ENCODE data around the gene RIPK3.
A peak's percentile ranks its signal among the peaks of the same experiment; 100 is the strongest.

RIPK3 gene

DNA sequence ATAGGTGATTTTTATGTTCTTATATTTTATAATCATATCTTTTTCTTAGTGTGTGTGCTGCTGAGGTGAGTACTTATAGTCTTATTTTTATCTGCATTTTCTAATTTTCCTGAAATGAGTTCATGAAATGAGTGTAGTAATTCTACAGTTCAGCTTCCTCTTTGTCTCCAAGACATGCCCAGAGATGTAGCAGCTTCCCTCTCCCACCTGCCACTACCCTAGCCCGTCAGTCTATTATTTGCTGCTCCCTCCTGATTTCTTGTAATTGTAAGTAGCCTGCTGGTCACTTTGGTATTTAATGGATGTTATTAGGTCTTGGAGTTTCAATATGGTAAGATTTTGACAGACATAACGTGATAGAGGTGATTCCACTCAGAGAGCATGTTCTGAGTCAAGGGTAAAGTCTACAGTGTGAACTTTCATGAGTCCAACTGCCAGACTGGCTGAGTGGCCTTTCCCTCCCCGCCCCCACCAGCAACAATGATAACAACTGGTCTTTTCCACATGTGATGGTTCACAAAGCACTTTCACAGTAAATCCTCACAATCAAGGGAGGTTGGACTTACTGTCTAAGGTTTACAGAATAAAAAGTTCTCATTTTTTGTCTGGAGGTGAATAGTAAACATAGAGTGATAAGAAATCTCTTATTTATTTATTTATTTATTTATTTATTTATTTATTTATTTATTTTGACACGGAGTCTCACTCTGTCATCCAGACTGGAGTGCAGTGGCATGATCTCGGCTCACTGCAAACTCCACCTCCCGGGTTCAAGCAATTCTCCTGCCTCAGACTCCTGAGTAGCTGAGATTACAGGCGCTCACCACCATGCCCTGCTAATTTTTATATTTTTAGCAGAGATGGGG is 4.2 kb upstream of the RIPK3 start:
- DNase-seq (ENCODE audit: low read depth in 3 of 3): no peak

GRCh38 chr14:24342889-24343288 is 3.1 kb upstream of the RIPK3 start:
- DNase-seq (ENCODE audit: low read depth in 3 of 3): no peak

DNA sequence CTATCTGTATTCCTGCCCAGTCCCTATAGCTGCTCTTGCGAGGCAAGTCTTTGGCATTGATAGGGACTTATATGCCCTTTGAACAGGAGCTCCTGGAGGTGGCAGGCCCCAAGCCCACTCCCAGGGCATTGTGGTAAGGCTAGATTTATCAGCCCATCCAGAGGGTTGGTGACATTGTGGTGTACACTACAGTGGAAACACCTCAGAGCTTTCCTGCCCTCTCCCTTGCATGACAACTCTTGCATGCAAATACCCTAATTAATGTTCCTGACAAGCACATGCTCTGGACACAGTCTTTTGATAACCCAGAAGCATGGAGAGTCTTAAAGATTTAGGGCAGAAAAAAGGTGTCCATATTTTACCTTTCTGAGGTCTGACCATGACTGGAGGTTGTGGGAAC is 815 bp upstream of the RIPK3 start:
- no peak for DNase-seq (ENCODE audit: low read depth in 3 of 3)

DNA sequence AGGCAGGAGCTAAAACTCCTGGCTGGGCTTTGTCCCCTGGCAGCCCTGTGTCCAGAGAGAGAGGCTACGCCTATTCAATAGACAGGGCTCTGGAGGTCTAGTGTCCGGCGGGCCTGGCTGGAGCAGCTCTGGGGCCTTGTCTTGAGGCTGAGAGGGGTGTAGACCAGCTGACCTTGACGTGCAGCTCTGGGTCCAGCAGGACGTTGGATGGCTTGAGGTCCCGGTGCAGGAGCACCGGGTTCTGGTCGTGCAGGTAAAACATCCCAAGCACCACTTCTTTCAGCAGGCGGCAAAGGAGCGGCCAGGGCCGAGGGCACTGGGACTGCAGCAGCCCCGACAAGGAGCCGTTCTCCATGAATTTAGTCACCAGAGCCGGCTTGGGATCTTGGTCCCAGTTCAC is 948 bp downstream of the RIPK3 start:
- no peak for DNase-seq (ENCODE audit: low read depth in 3 of 3)

- no peak for DNase-seq (ENCODE audit: low read depth in 3 of 3)
Measured at GRCh38 chr14:24337824-24338175, 2.0 kb downstream of the RIPK3 start.

DNA sequence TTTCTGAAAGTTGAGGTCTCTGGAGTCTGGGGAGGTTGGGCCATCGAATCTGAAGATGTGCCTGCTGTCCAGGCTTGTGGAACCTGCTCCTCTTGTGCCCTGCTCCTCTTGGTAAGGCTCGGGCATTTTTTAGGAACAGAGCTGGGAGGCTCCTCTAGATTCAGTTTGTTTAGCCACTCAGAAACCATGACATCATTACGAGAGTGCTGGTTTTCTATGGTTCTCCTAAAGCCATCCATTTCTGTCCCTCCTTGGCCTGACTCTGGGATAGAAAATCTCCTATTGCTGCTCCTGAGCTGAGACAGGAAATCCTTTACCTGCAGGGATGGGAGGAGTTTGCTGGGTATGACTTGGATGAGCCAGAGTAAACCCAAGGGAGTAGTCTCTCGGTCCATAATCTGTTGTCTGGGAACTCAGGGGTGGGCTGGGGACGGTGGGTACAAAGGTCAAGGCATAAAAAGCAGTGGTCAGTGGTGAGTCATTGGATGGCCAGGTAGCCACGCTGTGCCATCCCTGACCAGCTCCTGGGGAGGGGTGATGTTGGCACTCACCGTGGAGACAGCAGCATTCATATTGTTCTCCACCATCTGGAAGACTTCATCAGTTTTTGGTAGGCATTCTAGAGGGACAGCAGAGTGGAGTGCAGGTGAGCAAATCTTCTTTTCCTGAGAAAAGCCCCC is 2.5 kb downstream of the RIPK3 start:
- no peak for DNase-seq (ENCODE audit: low read depth in 3 of 3)

- no peak for DNase-seq (ENCODE audit: low read depth in 3 of 3)
Measured at GRCh38 chr14:24335461-24336171, 4.2 kb downstream of the RIPK3 start.

- DNase-seq (ENCODE audit: low read depth in 3 of 3): no peak
Measured at GRCh38 chr14:24334431-24335291, 5.1 kb downstream of the RIPK3 start, which contains the start of gene ADCY4. TSS of gene ADCY4 (minus strand) at chr14:24335071. CDS start at chr14:24334652, 419 bp downstream.

GRCh38 chr14:24332268-24332993 is 7.4 kb downstream of the RIPK3 start:
- DNase-seq (ENCODE audit: low read depth in 3 of 3): peak; percentile 62 to 79 (median 72)

DNA sequence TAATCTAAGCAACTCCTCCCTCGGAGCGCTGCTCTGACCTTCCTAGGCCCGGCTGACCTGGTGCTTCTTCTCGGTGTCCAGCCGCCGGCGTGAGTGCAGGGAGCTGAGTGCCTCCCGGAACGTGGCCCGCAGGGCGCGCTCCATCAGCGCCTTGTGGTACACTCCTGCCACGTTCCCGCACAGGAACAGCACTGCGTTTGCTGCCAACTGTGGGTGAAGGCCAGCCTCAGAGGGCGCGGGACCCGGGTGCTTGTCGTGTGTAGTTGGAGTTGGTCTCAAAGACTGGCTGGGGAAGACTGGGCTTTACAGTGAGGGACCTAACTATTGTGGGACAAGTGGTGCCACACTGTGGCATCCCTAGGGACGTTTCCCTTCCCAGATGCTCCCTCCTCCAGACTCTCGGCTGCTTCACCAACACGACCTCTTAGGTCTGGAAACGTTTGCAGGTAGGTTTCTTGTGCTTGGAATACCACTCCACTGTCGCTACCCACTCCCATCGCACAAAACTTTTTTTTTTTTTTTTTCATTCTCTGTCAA is 8.0 kb downstream of the RIPK3 start:
- DNase-seq (ENCODE audit: low read depth in 3 of 3): no peak

- DNase-seq (ENCODE audit: low read depth in 3 of 3): no peak
Measured at GRCh38 chr14:24330973-24331674, 8.7 kb downstream of the RIPK3 start.

DNA sequence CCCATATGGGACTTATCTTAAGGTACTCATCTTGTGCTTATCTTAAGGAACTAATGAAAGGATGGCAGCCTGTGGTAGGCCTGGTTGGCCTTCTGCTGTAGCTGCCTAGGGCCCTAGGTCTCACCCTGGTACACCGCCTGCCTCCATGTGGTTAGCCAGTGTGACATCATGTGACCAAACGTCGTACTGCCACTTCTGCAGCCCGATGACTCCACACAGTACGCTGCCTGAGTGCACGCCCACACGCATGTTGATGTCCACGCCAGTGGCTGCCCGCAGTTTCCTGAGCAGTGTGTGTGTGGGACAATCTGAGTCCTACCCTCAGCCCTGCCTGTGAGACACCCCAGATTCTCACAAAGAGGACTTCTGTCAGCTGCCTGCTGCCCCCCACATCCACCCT is 10.1 kb downstream of the RIPK3 start:
- peak in 1 of 3 experiments; percentile 36 for DNase-seq (ENCODE audit: low read depth in 3 of 3)

DNA sequence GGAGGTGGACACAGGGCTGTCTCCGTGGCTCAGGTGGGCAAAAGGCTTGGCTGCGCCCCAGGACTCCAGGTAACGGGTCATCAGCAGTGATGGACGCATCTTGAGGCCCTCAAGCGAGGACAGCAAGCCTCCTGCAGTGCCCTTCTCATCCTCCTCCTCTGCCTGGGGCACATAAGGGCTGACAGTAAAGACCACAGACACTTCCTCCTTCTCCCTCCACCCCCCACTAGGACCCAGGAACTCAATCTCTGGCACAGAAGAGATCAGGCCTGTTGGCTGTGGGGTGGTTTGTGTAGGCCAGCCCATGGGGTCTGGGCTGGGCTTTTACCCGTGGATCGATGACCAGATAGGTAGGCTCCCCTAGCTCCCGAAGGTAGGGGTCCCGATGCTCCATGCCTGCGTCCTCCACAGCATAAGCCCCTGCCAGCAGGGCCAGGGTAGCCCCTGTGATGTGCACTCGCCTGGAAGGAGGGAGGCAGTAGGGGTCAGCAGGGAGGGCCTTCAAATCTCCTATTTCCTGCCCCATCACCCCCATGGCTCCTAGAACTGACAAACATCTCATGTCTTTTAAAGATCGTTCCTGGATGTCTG is 10.6 kb downstream of the RIPK3 start:
- DNase-seq (ENCODE audit: low read depth in 3 of 3): no peak

GRCh38 chr14:24327914-24328313 is 11.9 kb downstream of the RIPK3 start:
- peak in 1 of 3 experiments; percentile 28 for DNase-seq (ENCODE audit: low read depth in 3 of 3)

DNA sequence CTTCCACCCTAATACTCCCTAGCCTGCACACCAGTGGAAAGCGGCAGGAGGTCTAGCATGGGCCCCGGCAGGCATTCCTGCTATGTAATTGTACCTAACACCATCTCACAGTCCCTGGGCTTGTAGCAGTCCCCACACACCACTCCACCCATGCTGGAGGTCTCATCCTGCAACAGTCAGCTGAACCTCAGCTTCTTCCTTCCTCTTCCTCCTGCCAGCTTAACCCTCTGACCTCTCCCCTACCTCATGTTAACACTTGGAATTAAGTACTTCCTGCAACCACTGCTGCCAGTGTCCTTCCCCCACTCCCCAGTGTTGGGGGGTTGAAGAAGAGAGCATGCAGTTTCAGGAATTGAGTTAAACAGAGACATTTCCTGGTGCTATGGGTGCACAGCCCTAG is 12.5 kb downstream of the RIPK3 start:
- no peak for DNase-seq (ENCODE audit: low read depth in 3 of 3)

- no peak for DNase-seq (ENCODE audit: low read depth in 3 of 3)
Measured at GRCh38 chr14:24325963-24326362, 13.8 kb downstream of the RIPK3 start.

- DNase-seq (ENCODE audit: low read depth in 3 of 3): no peak
Measured at GRCh38 chr14:24325041-24325530, 14.7 kb downstream of the RIPK3 start.

DNA sequence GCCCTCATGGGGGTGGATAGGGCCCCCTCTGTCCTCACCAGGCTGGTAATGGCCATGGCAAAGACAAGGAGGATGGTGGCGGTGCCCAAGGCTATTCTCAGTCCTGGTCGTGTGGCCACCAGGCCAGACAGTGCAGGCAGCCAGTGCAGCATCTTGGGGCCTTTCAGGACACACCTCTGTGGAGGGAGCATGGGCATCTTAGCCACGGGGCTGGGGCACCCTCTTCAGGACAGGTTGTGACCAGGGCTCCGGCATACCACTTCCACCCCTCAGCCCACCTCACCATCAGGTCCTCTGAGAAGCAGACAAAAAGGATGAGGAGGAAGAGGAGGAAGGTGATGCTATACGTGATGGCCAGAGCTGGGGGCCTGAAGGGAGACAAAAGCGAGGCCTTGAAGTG is 15.8 kb downstream of the RIPK3 start:
- no peak for DNase-seq (ENCODE audit: low read depth in 3 of 3)

GRCh38 chr14:24323341-24323740 is 16.4 kb downstream of the RIPK3 start:
- DNase-seq (ENCODE audit: low read depth in 3 of 3): no peak
